GM10248 (cell line): Measurements from ENCODE around the gene NAXD.

ENCODE experiments used
- CTCF ChIA-PET: fragments of 300-600 bp; sonication (Branson Sonifier 250); formaldehyde crosslinking; extraction: SDS; loops from one replicate; lab custom pipeline; 2021; ENCODE audit warnings: antibody characterized with exemption; lab: Yijun Ruan, JAX
- POLR2A ChIA-PET: fragments of 350-650 bp; sonication (Branson Sonifier 250); formaldehyde crosslinking; extraction: SDS; loops from one replicate; lab custom pipeline; 2020; ENCODE audit warnings: antibody characterized with exemption; lab: Yijun Ruan, JAX
- DNase-seq: peaks from one replicate; pipeline ENCODE4 v3.0.0; 2012; ENCODE audit errors: extremely low spot score
- TF ChIP-seq, protein P1 (sequence below): IDR thresholded peaks from 2 replicates; pipeline ENCODE4 v1.5.1; 2012; ENCODE audit warnings: mild to moderate bottlenecking, low read depth; ENCODE audit errors: extremely low read depth, missing control alignments, control extremely low read depth

The NAXD gene

DNA sequence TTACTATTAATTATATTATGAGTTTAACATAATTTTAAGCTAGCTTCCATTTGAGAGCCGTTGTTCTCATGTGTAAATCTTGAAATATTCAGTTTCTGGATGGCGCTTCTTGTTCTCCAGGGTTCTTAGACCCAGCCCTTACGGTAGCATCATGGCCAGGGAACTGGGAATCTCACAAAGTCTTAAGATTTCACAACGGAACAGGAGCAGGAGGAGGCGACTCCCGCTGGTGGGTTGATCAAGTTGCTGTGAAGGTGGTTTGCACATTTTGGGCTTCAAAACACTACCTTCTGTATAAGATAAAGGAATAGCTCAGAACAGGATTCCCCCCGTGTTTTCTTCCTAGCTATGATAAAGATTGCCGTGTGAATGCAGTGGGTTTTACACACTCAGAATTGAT, 2.8 kb downstream of the NAXD start:
- no peak for DNase-seq
- POLR2A ChIA-PET: interaction anchor here (2.1 kb wide), 1 partner anchor 97 kb away, joined by 8 read pairs; no protein-coding TSS in a partner anchor
- CTCF ChIA-PET: interaction anchor here (1.0 to 1.4 kb wide), 4 partner anchors 10 to 27 kb away, joined by 3 to 5 read pairs (median 4); no protein-coding TSS in a partner anchor
- TF ChIP-seq, protein P1, sequence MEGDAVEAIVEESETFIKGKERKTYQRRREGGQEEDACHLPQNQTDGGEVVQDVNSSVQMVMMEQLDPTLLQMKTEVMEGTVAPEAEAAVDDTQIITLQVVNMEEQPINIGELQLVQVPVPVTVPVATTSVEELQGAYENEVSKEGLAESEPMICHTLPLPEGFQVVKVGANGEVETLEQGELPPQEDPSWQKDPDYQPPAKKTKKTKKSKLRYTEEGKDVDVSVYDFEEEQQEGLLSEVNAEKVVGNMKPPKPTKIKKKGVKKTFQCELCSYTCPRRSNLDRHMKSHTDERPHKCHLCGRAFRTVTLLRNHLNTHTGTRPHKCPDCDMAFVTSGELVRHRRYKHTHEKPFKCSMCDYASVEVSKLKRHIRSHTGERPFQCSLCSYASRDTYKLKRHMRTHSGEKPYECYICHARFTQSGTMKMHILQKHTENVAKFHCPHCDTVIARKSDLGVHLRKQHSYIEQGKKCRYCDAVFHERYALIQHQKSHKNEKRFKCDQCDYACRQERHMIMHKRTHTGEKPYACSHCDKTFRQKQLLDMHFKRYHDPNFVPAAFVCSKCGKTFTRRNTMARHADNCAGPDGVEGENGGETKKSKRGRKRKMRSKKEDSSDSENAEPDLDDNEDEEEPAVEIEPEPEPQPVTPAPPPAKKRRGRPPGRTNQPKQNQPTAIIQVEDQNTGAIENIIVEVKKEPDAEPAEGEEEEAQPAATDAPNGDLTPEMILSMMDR: no peak

DNA sequence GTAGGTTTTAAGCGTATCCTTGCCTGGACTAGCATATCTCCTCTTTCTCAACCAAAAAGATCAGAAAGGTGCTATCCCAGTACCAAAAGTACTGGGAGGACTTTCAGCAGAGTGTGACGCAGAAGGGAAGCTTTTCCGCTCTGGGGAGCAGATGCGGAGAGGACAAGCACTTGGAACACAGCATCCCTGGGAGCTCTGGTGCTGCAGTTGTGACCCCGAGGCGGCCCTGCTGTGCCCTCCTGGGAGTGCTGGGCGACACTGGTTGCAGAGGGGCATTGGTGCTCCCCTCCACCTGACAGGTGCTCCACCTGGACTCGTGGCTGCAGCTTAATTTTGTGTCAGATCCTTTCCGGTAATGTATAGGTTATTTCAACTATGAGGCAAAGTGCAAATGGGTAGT, 3.4 kb downstream of the NAXD start:
- CTCF ChIA-PET: interaction anchor here (1.0 to 1.4 kb wide), 4 partner anchors 9 to 26 kb away, joined by 3 to 5 read pairs (median 4); no protein-coding TSS in a partner anchor
- DNase-seq: no peak
- POLR2A ChIA-PET: no interaction called here
- TF ChIP-seq, protein P1: no peak

DNA sequence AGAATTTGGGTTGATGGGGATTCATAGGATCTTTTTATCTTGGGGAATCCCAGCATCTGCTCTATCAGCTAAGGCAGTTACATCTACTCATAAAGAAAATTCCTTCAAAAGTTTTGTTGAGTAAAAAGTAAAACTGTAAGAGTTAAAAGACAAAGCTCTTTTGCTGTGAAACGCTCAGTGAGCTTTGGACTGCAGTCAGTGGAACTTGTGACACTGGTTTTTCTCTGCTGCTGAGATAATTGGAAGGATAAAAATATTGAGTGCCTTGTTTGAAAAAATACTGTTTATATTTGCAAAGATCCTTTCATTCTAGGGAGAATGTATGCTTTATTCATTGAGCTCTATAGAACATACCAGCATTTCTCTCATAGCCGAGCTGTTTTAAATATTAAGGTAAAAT, 5.3 kb downstream of the NAXD start:
- DNase-seq: no peak
- POLR2A ChIA-PET: interaction anchor here (0.6 to 0.7 kb wide), 2 partner anchors 64 to 92 kb away, joined by 3 to 4 read pairs; no protein-coding TSS in a partner anchor
- TF ChIP-seq, protein P1: no peak
- CTCF ChIA-PET: interaction anchor here (0.9 to 1.4 kb wide), 5 partner anchors 10 to 30 kb away, joined by 3 to 6 read pairs (median 4); no protein-coding TSS in a partner anchor

DNA sequence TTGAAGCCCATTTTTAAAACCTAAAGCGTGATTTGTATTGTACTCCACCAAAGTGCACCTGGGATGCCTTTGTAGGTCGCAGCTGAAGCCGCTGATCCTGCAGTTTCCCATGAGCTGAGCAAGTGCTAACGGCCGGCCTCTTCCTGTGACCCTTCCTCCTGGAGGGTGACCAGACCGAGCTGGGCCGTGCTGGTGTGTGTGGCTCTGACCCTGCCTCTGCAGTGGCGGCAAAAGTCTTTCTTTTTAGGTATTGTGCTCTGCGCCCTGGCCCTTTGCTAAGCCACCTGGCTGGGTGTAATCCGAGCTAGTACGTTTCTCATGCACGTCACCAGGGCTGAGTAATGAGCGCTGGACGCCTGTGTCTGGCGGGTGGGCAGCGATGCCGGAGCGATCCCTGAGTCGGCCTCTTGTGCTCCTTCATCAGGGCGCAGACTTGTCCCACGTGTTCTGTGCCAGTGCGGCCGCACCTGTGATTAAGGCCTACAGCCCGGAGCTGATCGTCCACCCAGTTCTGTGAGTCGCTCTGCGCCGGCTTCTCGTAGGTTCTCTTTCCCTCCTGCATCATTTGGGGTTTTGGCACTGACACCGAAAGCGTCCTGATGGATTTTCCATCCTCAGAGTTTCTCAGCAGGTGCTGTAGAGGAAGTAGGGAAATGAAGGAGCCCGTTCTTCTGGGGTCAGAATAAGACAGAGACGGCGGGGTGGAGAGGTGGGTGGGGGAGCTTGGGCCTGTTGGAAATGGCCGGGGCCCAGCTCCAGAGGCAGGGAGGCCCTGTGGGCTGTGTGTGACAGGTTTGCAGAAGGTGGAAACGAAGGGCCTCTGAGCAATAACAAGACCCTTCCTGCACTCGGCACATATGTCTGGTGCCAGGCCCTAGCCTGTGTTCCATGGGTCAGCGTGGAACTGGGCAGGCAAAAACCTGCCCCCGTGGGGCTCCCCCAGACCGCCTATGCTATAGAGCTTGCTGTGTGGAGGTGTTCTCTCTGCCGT, 9.7 kb downstream of the NAXD start:
- DNase-seq: no peak
- CTCF ChIA-PET: interaction anchor here (0.8 to 2.1 kb wide), 3 partner anchors 15 to 32 kb away, joined by 3 to 5 read pairs (median 5); no protein-coding TSS in a partner anchor
- TF ChIP-seq, protein P1: no peak
- POLR2A ChIA-PET: no interaction called here

DNA sequence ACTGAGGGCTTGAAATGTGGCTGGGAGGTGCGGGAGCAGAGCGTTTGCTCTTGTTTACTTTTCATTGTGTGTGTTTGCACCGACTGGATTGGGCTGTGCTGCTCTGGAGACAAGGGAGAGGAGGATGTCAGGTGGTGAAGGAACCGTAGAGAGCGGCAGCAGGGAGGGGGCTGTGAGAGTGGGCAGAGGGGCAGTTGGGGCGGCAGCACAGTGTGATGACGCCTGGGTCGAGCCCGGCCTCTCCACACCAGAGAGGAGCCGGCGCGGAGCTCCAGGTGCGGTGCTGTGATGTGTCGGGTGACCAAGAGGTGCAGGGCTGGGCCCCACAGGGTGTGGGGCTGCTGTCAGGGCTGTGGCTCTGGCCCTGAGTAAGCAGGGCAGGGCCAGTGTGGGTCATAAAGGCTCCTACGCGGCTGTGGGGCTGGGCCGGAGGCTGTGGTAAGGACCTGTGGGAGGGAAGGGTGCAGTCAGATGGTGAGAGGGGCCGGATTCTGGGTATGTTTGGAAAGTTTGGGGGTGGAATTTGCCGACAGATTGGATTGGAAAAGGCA, 10.5 kb downstream of the NAXD start:
- no peak for DNase-seq
- ChIA-PET POLR2A (no interaction called here), CTCF (interaction anchor here (2.1 kb wide), 1 partner anchor 32 kb away, joined by 5 read pairs; no protein-coding TSS in a partner anchor)
- TF ChIP-seq, protein P1: no peak

DNA sequence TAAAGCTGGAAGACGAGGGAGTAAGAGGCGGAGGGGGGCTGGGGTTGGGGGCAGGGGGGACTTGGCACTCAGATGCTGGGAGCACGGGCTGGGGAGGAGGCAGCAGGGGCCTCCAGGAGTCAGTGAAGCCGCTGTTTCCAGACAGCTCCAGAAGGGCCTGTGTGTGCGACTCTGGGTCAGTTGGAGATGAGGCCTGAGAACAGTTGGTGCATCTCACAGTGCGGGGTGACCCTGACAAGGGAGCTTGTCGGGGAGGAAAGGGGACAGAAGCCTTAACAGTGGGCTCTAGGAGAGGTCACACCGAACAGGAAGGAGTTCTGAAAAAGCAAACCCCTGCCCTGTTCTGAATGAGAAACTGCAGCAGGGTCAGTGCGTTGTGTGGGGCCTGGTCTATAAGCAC, 11.2 kb downstream of the NAXD start:
- TF ChIP-seq, protein P1: no peak
- CTCF ChIA-PET: interaction anchor here (2.1 kb wide), 1 partner anchor 33 kb away, joined by 5 read pairs; no protein-coding TSS in a partner anchor
- DNase-seq: no peak
- POLR2A ChIA-PET: no interaction called here
